CD4-positive, alpha-beta T cell (primary cell): ENCODE data around the gene PLIN1. TPM values are rescaled to one million over a fixed set of nuclear protein-coding genes. Genes with fewer than 3 reads are reported as not detected.

Experiments
- ATAC-seq: fragments of 200-7000 bp; cut with Tn5 transposase; one replicate; pipeline ENCODE4 v1.10.0; 2022; ENCODE audit warnings: mild to moderate bottlenecking; ENCODE audit not compliant: poor library complexity
- CTCF ChIA-PET: fragments of 350-600 bp; sonication (Branson Sonifier 250); formaldehyde crosslinking; loops from one replicate; lab custom pipeline; 2021; ENCODE audit warnings: antibody characterized with exemption, inconsistent platforms; lab: Charles Lee
- POLR2A ChIA-PET: fragments of 350-600 bp; sonication (Branson Sonifier 250); formaldehyde crosslinking; loops from one replicate; lab custom pipeline; 2021; ENCODE audit warnings: antibody characterized with exemption, inconsistent platforms; lab: Charles Lee
- DNase-seq, 14 experiments: peaks; one replicate each; pipeline ENCODE4 v3.0.0-alpha.2; 2013 to 2020; ENCODE audit warnings: mixed read lengths in 2 of 14
- H3K27ac ChIP-seq, 2 donors: one replicate each; pipeline versions ENCODE4 v1.5.1 to v1.7.0; 2013; ENCODE audit warnings: low read length in 2 of 2, low read depth in 1 of 2, mild to moderate bottlenecking in 1 of 2
- H3K27me3 ChIP-seq, 2 experiments: 1 replicate in 1 of 2; 2 replicates in 1 of 2; pipeline versions ENCODE4 v1.6.1 to v1.7.0; 2013; ENCODE audit warnings: low read length in 2 of 2, control low read depth in 1 of 2, mild to moderate bottlenecking in 1 of 2, moderate library complexity in 1 of 2; ENCODE audit not compliant: insufficient read depth in 2 of 2, control insufficient read depth in 1 of 2
- H3K36me3 ChIP-seq: one replicate; pipeline ENCODE4 v1.6.1; 2013; ENCODE audit warnings: low read length, control low read depth; ENCODE audit not compliant: insufficient read depth
- H3K4me1 ChIP-seq: one replicate; pipeline ENCODE4 v1.6.1; 2013; ENCODE audit warnings: low read length, control low read depth; ENCODE audit not compliant: insufficient read depth
- H3K4me3 ChIP-seq: one replicate; pipeline ENCODE4 v1.5.1; 2013; ENCODE audit warnings: mild to moderate bottlenecking, low read length, moderate library complexity
- H3K9me3 ChIP-seq, 2 experiments: 1 replicate in 1 of 2; 2 replicates in 1 of 2; pipeline versions ENCODE4 v1.6.1 to v1.7.0; 2013; ENCODE audit warnings: low read length in 2 of 2, mild to moderate bottlenecking in 2 of 2, control low read depth in 1 of 2, moderate library complexity in 1 of 2; ENCODE audit not compliant: control insufficient read depth in 1 of 2, insufficient read depth in 1 of 2
- H3K27ac Mint-ChIP-seq: one replicate; pipeline ENCODE4 v1.8.0; 2020; ENCODE audit warnings: mixed read lengths
- H3K27me3 Mint-ChIP-seq: one replicate; pipeline ENCODE4 v1.8.0; 2021; ENCODE audit warnings: mixed read lengths
- H3K36me3 Mint-ChIP-seq: one replicate; pipeline ENCODE4 v1.8.0; 2021; ENCODE audit warnings: low read depth, mixed read lengths
- H3K4me1 Mint-ChIP-seq: one replicate; pipeline ENCODE4 v1.8.0; 2021; ENCODE audit warnings: low read depth, mixed read lengths
- H3K4me3 Mint-ChIP-seq: one replicate; pipeline ENCODE4 v1.8.0; 2020; ENCODE audit warnings: mild to moderate bottlenecking, mixed read lengths
- H3K9me3 Mint-ChIP-seq: one replicate; pipeline ENCODE4 v1.8.0; 2020; ENCODE audit warnings: mixed read lengths
- intact Hi-C, 2 experiments: fragments of 100-400 bp; cut with DNase I in 1 of 2; cut with micrococcal nuclease in 1 of 2; formaldehyde crosslinking; loops; one replicate each; pipeline versions ENCODE4 v1.15.1 to v1.9.0; 2023 to 2025; cut with DNase I, micrococcal nuclease
- total RNA-seq, 174 experiments: library from RNA in 2 of 174; stranded (reverse) in 2 of 174; gene quantifications; one replicate each; pipeline ENCODE4 v1.2.3 and lab custom pipeline; 2021 to 2026
- TF ChIP-seq, protein P1 (sequence below): fragments of 200-600 bp; IDR thresholded peaks from one replicate; pipeline ENCODE4 v1.8.0; 2022; ENCODE audit warnings: antibody characterized with exemption, mild to moderate bottlenecking

The PLIN1 gene
- total RNA-seq, 2 experiments from 2014 or later = 0.08 to 0.22 TPM

DNA sequence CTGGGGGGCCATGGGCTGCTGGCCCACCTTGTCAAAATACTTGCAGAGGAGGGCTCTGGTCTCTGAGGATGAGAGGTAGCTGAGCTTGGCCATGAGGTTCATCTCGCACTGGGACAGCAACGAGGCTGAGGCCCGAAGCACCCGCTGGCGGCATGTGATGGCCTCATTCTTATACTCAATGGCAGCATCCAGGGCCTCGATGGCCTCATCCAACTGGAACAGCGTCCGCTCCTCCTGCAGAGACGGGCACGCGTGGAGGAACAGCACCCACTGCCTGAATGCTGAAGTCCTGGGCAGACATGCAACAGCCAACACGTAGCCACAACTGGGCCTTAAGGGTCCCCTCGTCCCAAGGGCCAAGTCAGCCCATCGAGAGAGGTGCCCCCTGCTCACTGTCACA is 48.9 kb downstream of the PLIN1 start:
- no peak overlapping the region for H3K27ac Mint-ChIP-seq
- DNase-seq (no peak), ATAC-seq (no peak)
- ChIA-PET CTCF (no interaction called here), POLR2A (no interaction called here)
- no peak overlapping the region for H3K4me3 ChIP-seq
- intact Hi-C loops = no loop called here
- H3K36me3 ChIP-seq = no peaks in the 10 kb centered on the region
- no peaks in the 10 kb centered on the region for H3K9me3 Mint-ChIP-seq
- TF ChIP-seq, protein P1, sequence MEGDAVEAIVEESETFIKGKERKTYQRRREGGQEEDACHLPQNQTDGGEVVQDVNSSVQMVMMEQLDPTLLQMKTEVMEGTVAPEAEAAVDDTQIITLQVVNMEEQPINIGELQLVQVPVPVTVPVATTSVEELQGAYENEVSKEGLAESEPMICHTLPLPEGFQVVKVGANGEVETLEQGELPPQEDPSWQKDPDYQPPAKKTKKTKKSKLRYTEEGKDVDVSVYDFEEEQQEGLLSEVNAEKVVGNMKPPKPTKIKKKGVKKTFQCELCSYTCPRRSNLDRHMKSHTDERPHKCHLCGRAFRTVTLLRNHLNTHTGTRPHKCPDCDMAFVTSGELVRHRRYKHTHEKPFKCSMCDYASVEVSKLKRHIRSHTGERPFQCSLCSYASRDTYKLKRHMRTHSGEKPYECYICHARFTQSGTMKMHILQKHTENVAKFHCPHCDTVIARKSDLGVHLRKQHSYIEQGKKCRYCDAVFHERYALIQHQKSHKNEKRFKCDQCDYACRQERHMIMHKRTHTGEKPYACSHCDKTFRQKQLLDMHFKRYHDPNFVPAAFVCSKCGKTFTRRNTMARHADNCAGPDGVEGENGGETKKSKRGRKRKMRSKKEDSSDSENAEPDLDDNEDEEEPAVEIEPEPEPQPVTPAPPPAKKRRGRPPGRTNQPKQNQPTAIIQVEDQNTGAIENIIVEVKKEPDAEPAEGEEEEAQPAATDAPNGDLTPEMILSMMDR = no peak
- H3K4me1 ChIP-seq = no peaks in the 10 kb centered on the region
- no peak overlapping the region for H3K4me3 Mint-ChIP-seq
- H3K27me3 ChIP-seq = no peaks in the 10 kb centered on the region
- H3K36me3 Mint-ChIP-seq = no peaks in the 10 kb centered on the region
- H3K9me3 ChIP-seq = peaks cover 0 to 20% of the 10 kb centered on the region in 2 experiments
- no peaks in the 10 kb centered on the region for H3K4me1 Mint-ChIP-seq
- H3K27ac ChIP-seq = no peak overlapping the region
- H3K27me3 Mint-ChIP-seq = no peaks in the 10 kb centered on the region

DNA sequence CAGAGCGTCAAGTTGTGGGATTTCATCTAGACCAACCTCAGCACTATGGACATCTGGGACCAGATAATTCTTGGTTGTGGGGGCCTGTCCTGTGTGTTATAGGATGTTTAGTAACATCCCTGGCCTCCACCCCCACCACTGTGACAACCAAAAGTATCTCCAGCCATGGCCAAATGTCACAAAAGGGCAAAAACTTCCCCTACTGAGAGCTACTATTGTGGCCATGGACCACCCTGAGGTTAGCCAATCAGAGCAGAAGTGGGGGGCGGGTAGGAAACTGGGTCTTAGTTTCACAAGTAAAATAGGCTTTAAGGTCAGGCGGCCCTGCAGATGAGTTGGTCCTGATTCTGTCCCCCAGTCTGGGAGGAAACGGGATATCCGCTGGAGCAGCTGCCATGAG is 49.3 kb downstream of the PLIN1 start:
- no peak for DNase-seq
- Histone ChIP-seq H3K9me3 (peaks cover 0 to 20% of the 10 kb centered on the region in 2 experiments), H3K4me1 (no peaks in the 10 kb centered on the region), H3K27me3 (no peaks in the 10 kb centered on the region), H3K27ac (no peak overlapping the region), H3K36me3 (no peaks in the 10 kb centered on the region), H3K4me3 (no peak overlapping the region)
- intact Hi-C loops = no loop called here
- H3K27ac Mint-ChIP-seq = no peak overlapping the region
- no peak overlapping the region for H3K4me3 Mint-ChIP-seq
- no peaks in the 10 kb centered on the region for H3K27me3 Mint-ChIP-seq
- ATAC-seq = no peak
- TF ChIP-seq, protein P1 = no peak
- CTCF ChIA-PET = no interaction called here
- no peaks in the 10 kb centered on the region for H3K36me3 Mint-ChIP-seq
- no peaks in the 10 kb centered on the region for H3K9me3 Mint-ChIP-seq
- no peaks in the 10 kb centered on the region for H3K4me1 Mint-ChIP-seq
- POLR2A ChIA-PET = no interaction called here

DNA sequence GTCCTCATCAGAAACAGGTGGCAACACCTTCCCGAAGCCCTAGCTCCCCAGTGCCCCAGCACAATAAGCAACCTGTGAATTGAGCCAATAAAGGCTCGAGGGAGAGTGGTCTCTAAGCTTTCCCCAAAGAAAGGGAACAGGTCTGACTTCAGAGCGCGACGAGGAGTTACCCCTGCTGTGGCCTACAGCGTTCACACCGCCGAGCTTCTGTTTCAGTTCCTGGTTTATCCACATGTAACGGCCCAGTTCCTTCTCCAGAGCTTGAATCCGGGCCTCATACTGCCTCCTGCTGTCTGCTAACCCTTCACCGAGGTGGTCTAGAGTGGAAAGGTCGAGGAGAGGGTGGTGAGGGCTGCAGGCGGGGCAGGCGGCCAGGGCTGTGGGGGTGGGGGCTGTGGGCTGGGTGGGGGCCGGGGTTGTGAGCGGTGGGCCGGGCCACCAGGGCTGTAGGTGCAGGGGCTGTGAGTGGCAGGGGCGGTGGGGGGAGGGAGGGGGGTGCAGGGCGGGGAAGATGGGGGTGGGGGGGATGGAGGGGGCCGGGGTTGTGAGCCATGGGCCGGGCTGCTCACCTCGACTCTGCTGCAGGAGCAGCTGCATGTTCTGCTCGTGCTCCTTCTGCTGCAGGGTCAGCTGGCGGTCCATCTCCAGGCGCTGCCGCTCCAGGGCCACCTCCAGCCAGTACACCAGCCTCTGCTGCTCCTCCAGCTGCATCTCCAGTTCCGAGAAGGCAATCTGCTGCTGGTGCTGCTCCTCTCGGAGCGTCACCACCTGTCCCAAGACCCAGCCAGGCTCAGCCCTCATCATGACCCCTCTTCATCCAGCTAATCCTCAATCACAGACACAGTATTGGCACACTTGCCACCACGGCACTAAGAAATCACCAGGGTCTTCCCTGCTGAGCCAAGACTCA is 50.1 kb downstream of the PLIN1 start:
- H3K27me3 ChIP-seq = no peaks in the 10 kb centered on the region
- Mint-ChIP-seq H3K27ac (no peak overlapping the region), H3K9me3 (no peaks in the 10 kb centered on the region), H3K4me1 (no peaks in the 10 kb centered on the region), H3K27me3 (no peaks in the 10 kb centered on the region), H3K4me3 (no peak overlapping the region), H3K36me3 (no peaks in the 10 kb centered on the region)
- TF ChIP-seq, protein P1 = no peak
- H3K4me3 ChIP-seq = no peak overlapping the region
- CTCF ChIA-PET = no interaction called here
- intact Hi-C loops = no loop called here
- no peak for ATAC-seq
- POLR2A ChIA-PET = no interaction called here
- no peak for DNase-seq
- H3K9me3 ChIP-seq = peaks cover 0 to 14% of the 10 kb centered on the region in 2 experiments
- H3K27ac ChIP-seq = no peak overlapping the region
- H3K4me1 ChIP-seq = no peaks in the 10 kb centered on the region
- H3K36me3 ChIP-seq = no peaks in the 10 kb centered on the region
